Fibroblast of gingiva (primary cell): Measurements from ENCODE around the gene PRR35.
A peak's percentile ranks its signal among the peaks of the same experiment; 100 is the strongest.

Experiments used
- DNase-seq: peaks from one replicate; pipeline ENCODE4 v3.0.0-alpha.2; 2011; ENCODE audit warnings: low read depth

PRR35 gene

DNA sequence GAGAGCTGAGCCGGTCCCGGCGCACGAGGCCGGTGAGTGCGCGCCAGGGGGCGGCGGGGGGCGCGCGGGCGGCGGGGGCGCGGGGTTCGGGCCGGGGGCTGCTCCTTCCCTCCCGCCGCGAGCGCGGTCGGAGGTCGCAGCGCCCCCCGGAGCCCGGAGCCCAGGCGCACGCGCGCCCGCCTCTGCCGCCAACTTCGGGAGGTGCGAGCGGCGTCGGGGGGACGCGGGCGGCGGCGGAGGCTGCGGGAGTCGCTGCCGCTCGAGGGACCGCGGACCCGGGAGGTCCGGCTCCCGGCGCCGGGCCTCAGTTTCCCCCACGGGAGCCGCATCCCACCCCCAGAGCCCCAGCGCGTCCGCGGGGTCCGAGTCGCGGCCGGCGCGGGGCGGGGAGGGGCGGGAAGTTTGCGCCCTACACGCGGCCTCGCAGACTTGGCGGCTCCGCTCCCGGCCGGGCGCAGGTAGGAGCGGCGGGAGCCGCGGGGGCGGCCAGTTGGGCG lies at the start of gene PRR35:
Gene PRR35, plus strand, starts transcription at position 191 of the 497 bp plus-strand sequence. CDS start 2,901 bp downstream, outside the sequence.
- DNase-seq: no peak

DNA sequence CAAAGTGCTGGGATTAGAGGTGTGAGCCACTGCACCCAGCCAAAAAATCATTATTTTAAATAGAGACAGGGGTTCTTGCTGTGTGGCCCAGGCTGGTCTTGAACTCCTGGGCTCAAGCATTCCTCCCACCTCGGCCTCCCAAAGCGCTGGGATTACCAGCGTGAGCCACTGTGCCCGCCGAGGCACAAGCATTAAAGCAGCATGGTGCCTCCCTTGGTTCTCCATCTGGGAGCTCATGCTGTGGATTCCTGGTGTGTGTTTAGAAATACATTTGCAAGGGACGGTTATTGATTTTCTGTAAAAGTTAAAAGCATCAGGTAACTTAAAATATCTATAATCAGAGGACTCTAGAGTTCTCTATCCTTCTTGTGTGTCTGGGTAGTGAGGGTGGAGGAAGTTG lies 47.4 kb upstream of the PRR35 start:
- DNase-seq: no peak

DNA sequence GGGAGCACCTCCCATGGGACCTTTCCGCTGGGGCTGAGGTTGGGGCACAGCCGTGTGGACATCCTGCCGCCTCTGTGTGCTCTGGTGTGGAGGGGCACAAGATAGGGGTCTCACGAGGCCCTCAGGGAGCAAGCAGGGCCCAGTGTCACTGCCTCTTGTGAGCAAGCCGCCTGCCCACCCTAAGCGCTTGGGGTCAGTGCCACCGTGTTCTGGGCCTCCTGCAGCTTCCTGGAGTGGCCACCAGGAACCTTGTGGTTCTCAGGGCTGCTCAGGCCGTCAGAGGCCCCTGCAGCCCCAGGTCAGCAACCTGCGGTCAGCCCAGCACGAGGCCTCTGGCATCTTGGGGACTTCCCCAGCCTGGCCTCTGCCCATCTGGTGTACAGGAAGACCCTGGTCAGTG lies 46.2 kb upstream of the PRR35 start:
- DNase-seq: no peak

- no peak for DNase-seq
Measured at GRCh38 chr16:515175-515938, 44.8 kb upstream of the PRR35 start.

DNA sequence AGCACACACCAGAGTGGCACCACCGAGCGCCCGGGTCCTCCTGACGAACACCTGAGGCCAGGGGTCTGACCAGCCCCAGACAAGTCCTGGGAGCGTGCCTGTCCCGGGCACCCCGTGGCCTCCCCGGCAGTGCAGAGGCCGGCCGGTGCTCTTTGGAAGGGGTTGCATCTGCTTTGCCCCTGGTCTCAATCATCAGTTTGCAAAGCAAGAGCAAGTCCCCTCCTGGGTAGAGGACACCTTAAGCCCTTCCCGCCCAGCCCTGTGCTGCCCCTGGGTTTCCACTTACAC lies 44.3 kb upstream of the PRR35 start:
- no peak for DNase-seq

DNA sequence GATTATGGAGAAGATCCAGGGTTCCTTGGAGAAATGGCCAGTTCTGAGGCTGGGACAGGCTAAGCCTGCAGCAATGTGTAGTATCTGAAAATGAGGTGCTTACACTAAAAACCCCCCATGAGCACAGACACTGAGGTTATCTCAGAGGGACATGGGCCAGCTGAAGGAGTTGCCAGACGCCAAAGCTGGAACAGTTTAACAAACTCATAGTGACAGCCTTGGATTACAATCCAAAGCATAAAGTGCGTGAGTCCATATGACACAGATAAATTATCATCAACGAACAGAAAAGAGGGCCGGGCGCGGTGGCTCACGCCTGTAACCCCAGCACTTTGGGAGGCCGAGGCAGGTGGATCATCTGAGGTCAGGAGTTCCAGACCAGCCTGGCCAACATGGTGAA lies 43.9 kb upstream of the PRR35 start:
- no peak for DNase-seq

- no peak for DNase-seq
Measured at GRCh38 chr16:518858-519257, 41.3 kb upstream of the PRR35 start.

DNA sequence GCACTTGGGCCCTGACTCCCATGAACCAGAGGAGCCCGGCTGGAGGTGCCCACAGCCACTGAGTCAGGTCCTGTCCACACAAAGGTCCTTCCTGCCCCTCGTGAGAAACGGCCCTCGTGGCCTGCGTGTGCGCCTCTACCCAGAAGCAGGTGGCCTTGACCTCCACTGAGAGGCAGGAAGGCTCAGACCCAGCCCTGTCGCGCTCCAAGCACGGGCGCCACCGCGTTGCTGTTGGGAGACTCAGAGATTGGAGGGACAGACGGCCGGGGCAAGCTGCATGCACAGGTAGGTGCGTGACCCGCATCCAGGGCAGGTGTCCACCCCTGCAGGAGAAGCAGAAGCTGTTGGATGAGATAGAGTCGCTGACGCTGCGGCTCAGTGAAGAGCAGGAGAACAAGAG lies 40.8 kb upstream of the PRR35 start:
- DNase-seq: no peak

DNA sequence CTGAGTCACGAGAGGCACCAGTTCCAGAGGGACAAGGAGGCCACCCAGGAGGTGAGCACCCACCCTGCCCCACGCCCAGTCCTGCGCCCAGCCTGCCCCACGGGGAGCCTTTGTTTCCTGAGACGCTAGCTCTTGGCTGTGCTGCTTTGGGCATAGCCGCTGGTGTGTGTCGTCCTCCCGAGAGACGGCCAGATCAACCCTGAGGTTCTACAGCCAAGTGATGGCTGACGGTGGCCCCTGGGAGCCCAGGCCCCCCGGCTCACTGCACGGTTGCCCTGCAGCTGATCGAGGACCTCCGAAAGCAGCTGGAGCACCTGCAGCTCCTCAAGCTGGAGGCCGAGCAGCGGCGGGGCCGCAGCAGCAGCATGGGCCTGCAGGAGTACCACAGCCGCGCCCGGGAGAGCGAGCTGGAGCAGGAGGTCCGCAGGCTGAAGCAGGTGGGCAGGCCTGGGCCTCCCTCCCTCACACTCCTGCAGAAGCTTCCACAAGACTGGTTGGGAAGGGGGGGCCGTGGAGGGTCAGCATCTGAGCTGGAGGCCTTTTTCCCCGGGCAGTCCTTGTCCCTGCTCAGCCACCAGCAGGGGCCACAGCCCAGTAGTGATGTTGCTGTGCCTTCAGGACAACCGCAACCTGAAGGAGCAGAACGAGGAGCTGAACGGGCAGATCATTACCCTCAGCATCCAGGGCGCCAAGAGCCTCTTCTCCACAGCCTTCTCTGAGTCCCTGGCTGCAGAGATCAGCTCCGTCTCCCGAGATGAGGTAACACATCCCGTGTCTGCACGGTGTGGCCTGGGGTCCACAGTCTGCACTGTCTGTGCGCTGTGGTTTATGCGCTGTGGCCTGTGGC lies 40.1 kb upstream of the PRR35 start:
- DNase-seq: no peak

DNA sequence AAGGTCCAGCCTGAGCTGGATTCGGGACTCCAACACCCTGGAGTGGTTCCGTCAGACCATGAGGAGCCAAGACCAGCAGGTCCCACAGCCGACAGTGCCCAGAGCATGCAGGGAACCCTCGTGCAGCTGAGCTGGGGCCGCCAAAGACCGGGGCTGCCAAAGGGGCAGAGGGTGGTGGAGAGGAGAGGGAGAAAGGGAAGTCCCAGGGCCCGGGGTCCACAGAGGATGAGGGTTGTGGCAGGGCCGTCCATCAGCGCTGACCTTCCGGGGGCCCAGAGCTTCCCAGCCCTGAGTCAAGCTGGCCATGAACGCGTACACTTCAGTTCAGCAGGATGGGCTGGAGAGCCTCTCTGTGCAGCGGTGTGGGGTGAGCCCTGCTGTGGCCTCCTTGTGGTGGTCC lies 39.3 kb upstream of the PRR35 start:
- no peak for DNase-seq

GRCh38 chr16:521381-522210 lies 38.6 kb upstream of the PRR35 start:
- DNase-seq: no peak

DNA sequence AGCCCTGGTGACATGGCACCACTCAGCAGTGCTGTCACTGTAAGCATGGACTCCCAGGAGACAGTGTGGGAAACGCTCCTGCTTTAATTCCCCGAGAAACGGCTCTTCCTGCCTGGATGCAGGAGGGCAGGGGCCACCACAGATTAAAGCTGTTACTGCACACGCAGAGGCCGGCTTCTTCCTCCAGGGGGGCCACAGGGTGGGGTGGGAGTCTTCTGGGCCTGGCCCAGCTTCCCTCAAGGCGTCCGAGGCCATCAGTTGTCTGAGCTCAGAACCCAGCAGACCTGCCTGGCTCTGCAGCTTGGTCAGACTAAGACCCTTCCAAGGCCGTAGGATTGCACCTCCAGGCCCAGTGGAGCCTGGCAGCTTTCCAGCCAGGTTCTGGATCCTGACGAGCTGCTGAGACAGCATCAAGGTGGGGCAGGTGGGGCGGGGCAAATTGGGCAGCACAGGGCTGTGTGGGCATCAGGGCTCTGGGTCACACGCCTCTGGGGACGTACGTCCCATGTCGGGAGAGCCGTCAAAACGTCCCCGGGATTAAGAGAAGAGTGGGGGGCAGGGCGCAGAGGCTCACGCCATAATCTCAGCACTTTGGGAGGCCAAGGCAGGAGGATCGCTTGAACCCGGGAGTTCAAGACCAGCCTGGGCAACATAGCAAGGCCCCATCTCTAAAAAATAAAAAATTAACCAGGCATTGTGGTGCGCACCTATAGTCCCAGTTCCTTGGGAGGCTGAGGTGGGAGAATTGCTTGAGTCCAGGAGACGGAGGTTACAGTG lies 37.7 kb upstream of the PRR35 start:
- DNase-seq: no peak

DNA sequence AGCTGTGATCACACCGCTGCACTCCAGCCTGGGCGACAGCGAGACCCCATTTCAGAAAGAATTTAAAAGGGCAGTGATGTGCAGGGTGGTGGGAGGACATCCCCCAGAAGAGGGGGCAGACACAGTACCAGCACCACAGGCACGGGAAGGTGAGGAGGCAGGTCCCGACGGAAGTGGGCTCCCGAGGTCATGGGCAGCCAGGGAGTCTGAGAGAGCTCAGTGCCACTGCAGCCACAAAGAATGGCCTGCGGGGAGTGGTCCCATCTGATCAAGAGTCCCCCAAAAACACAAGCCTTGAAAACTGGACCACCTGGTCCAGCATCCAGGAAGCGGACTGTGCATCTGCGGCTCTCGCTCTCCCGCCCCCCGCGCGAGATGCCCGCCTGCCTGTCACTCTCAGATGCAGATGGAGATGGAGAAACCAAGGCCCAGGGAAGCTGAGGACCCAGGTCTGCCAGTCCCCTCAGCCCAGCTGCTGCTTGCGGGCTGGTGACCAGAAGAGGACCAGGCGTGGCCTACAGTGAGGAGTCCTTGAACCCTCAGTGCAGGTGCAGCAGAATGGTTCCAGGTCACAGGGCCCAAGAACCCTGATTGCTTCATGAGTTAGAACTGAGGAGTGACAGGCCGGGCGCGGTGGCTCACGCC lies 37.0 kb upstream of the PRR35 start:
- DNase-seq: no peak

- DNase-seq: no peak
Measured at GRCh38 chr16:524274-525040, 35.7 kb upstream of the PRR35 start.

DNA sequence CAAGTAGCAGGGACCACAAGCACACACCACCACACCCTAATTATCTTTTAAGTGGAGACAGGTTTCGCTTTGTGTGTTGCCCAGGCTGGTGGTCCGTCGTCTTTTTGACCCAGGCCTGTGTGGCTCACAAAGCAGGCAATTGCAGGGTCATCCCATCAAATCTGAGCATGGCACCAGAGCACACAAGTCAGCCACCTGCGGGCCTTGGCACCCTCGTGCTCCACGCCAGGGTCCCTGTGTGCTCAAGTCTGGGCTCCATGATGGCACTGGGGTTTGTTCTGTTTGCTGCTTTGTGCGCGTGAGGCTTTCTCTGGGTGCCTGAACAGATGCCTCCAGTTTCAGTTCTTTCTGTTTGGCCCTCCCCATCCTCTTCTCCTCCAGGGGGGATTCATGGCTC lies 35.1 kb upstream of the PRR35 start:
- no peak for DNase-seq

DNA sequence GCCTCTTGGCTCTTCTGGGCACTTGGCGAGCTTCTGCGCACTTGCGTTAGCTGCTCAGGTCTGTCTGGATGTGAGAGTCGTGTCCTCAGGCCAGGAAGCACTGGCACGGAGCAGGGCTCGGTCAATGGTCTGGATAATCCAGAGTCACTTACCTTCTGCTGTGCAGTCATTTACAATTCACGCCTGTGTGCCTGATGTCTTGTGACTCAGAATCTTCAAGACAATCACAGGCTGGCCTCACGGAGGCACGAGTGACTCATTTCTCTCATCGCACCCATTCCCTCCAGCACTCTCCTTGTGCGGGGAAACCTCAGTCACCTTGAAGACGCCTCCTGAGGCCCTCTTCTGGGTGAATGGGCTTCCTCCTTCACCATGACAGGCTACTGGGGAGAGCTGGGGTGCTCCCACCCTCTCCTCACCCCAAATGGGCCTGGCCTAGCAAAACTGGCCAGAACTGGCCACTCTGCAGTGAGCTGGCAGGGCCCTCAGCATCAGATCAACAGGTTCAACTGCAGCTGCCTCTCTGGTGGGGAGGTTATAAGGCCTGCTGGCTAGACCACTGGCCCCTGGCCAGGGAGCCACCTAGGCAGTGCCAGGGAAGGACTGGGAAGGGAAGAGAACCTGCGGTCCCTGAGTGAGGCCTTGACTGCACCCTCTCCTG lies 34.5 kb upstream of the PRR35 start:
- peak; percentile 63 for DNase-seq

DNA sequence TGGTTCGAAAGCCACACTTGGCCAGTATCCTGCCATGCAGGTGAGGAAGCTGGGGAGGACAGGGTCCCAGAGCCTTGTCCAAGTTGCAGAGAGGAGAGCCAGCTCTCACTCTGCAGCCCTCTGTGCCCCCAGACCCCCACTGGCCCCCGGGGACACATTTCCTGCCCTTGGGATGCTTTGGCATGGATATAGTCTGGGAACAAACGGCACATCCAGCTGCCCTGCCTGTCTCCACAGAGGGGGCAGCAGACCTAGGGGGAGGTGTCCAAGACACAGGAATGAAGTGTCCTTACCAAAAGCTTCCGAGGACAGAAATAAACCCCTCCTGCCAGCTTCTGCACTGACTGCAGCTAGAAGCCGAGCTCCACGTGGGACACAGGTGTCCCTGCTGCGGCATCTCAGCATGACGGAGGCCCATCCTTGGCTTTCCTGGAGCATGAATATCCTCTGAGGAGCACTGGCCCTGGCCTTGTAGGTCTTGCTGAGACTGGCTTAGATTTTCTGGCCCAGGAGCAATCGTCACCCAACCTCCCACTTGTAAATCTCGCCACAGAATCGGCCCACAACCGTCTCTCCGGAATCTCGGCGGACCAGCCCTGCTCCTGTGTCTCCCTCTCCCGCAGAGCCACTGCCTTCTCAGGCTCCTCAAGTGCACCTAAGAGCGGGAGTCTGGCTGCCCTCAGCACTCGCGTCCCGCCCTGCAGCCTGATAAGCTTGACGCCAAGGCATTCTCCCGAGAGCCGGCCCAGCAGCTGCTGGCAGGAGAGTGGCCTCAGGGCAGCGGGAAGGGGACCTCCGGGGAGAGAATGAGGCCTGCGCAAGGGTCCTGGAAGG lies 33.8 kb upstream of the PRR35 start:
- peak; percentile 32 for DNase-seq

DNA sequence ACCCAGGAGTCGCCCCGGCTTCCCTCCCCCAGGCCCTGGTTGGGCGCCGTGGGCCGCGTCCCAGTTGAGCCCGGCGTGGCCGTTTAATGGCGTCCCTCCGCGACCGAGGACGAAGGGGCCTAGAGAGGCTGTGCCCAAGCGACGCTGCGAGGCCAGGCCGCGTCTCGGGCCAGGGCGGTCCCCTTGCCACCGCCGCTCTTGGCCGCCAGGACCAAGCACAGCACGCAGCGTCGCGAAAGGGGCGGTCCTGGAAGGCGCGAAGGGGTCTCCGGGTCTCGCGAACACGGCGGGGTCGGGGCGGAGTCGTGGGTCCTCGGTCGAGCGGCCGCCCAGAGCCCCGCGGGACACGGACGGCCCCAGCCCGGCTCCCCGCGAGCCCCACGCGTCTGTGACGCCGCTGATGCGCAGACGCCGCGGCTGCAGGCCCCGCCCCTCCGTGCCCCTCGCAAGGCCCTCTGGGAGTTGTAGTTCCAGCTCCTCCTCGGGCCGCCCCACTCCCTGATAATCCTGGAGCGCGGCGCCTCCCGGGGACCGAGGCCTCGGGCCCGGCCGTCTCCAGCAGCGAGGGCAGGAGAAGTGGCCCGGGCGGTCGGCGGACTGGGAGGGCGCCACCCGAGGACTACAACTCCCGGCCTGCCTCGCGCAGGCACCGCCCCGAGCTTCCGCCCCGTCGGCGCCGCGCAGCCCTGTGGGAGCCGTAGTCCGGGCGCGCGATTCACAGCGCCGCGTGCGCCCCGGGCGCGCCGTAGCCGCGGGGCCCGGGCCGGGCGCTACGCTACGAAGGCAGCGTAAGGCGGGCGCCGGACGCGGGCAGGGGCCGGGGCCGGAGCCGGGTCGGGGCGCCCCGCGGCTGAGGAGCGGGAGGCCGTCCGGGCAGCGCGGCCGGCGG lies 32.9 kb upstream of the PRR35 start, which contains the start of gene CAPN15:
Gene CAPN15, plus strand, starts transcription at position 698 of the 889 bp plus-strand sequence. CDS start 19,127 bp downstream, outside the sequence.
- peak; percentile 90 for DNase-seq
